ENCODE data around the gene PPAN. TPM values are rescaled to one million over a fixed set of nuclear protein-coding genes. Genes with fewer than 3 reads are reported as not detected.

Gene PPAN
- total RNA-seq, 2 experiments from 2014 or later = 165 to 171 TPM

GRCh38 chr19:10104130-10104513 lies 2.0 kb upstream of the PPAN start:
- peaks cover 50% of the 10 kb centered on the region for H3K4me1 Mint-ChIP-seq (ENCODE audit: low read depth)
- intact Hi-C loops (cut with micrococcal nuclease) = no loop called here
- peaks cover 32% of the 10 kb centered on the region for H3K36me3 Mint-ChIP-seq (ENCODE audit: low read depth)
- no peak for DNase-seq
- ATAC-seq = no peak
- peak overlapping the region; percentile 97 for H3K4me3 Mint-ChIP-seq
- peak overlapping the region; percentile 100 for H3K27ac Mint-ChIP-seq
- TF ChIP-seq CTCF (IDR thresholded peaks at IDR 0.05) = no peak
- ChIA-PET POLR2A (interaction anchor here (0.7 to 27.0 kb wide), 5 partner anchors 4 to 297 kb away, joined by 3 to 521 read pairs (median 23); partner anchors contain the start of genes ANGPTL6, DNMT1, EIF3G and P2RY11), CTCF (interaction anchor here (0.7 to 10.2 kb wide), 4 partner anchors 11 to 308 kb away, joined by 3 to 128 read pairs (median 3); partner anchors contain the start of genes EIF3G and P2RY11)
- no peaks in the 10 kb centered on the region for H3K27me3 Mint-ChIP-seq
- H3K9me3 Mint-ChIP-seq = no peaks in the 10 kb centered on the region

GRCh38 chr19:10104665-10105508 lies 1.3 kb upstream of the PPAN start:
- Mint-ChIP-seq H3K27me3 (no peaks in the 10 kb centered on the region), H3K9me3 (no peaks in the 10 kb centered on the region), H3K27ac (peak overlapping the region; percentile 100), H3K4me3 (peak overlapping the region; percentile 97), H3K36me3 (ENCODE audit: low read depth) (peaks cover 37% of the 10 kb centered on the region), H3K4me1 (ENCODE audit: low read depth) (peaks cover 53% of the 10 kb centered on the region)
- CTCF ChIA-PET = interaction anchor here (0.7 to 10.2 kb wide), 4 partner anchors 7 to 308 kb away, joined by 3 to 128 read pairs (median 23); partner anchors contain the start of genes EIF3G and P2RY11
- POLR2A ChIA-PET = interaction anchor here (0.7 to 27.0 kb wide), 8 partner anchors 5 to 296 kb away, joined by 3 to 521 read pairs (median 8); partner anchors contain the start of genes ANGPTL6, DNMT1, EIF3G and P2RY11
- ATAC-seq (peak; percentile 64), DNase-seq (peak; percentile 95)
- no peak for TF ChIP-seq CTCF (IDR thresholded peaks at IDR 0.05)
- intact Hi-C loops (cut with micrococcal nuclease) = no loop called here

- intact Hi-C loops (cut with micrococcal nuclease) = no loop called here
- peak; percentile 50 for ATAC-seq
Observed at GRCh38 chr19:10105509-10106099, 558 bp upstream of the PPAN start.

GRCh38 chr19:10107254-10107653 lies 1.1 kb downstream of the PPAN start:
- ChIA-PET CTCF (interaction anchor here (0.9 to 5.9 kb wide), 4 partner anchors 10 to 176 kb away, joined by 3 to 43 read pairs (median 8); partner anchors contain the start of gene EIF3G), POLR2A (interaction anchor here (0.7 to 27.0 kb wide), 6 partner anchors 7 to 225 kb away, joined by 3 to 521 read pairs (median 9); partner anchors contain the start of genes ANGPTL6, EIF3G, P2RY11 and PPAN)
- H3K4me1 Mint-ChIP-seq (ENCODE audit: low read depth) = peaks cover 61% of the 10 kb centered on the region
- DNase-seq = no peak
- ATAC-seq = no peak
- intact Hi-C loops (cut with micrococcal nuclease) = no loop called here
- peaks cover 53% of the 10 kb centered on the region for H3K36me3 Mint-ChIP-seq (ENCODE audit: low read depth)
- H3K4me3 Mint-ChIP-seq = peak overlapping the region; percentile 97
- no peaks in the 10 kb centered on the region for H3K9me3 Mint-ChIP-seq
- no peak for TF ChIP-seq CTCF (IDR thresholded peaks at IDR 0.05)
- peak overlapping the region; percentile 100 for H3K27ac Mint-ChIP-seq
- H3K27me3 Mint-ChIP-seq = no peaks in the 10 kb centered on the region

More at GRCh38 chr19:10105509-10106099, 558 bp upstream of the PPAN start:
- POLR2A ChIA-PET = interaction anchor here (0.6 to 27.0 kb wide), 8 partner anchors 6 to 275 kb away, joined by 3 to 521 read pairs (median 8); partner anchors contain the start of genes ANGPTL6, DNMT1, EIF3G and P2RY11
- peak overlapping the region; percentile 100 for H3K27ac Mint-ChIP-seq
- peak; percentile 95 for DNase-seq
- peaks cover 40% of the 10 kb centered on the region for H3K36me3 Mint-ChIP-seq (ENCODE audit: low read depth)
- peaks cover 55% of the 10 kb centered on the region for H3K4me1 Mint-ChIP-seq (ENCODE audit: low read depth)
- no peak for TF ChIP-seq CTCF (IDR thresholded peaks at IDR 0.05)
- peak overlapping the region; percentile 97 for H3K4me3 Mint-ChIP-seq
- H3K27me3 Mint-ChIP-seq = no peaks in the 10 kb centered on the region
- CTCF ChIA-PET = interaction anchor here (1.2 to 10.2 kb wide), 4 partner anchors 8 to 14 kb away, joined by 3 to 128 read pairs (median 28); partner anchors contain the start of genes EIF3G and P2RY11
- H3K9me3 Mint-ChIP-seq = no peaks in the 10 kb centered on the region
